HEK293 (cell line): ENCODE data around the gene ROM1.

Experiments used
- GLIS2 ChIP-seq: fragments of 450-650 bp; formaldehyde crosslinking; IDR thresholded peaks from 2 replicates; pipeline ENCODE4 v1.5.1; 2016; ENCODE audit warnings: missing biosample characterization, missing genetic modification characterization
- IKZF3 ChIP-seq: fragments of 450-650 bp; IDR thresholded peaks from 2 replicates; pipeline ENCODE4 v1.5.0; 2018; ENCODE audit warnings: missing biosample characterization, mild to moderate bottlenecking, missing genetic modification characterization, moderate library complexity
- KLF10 ChIP-seq: fragments of 450-650 bp; IDR thresholded peaks from 2 replicates; pipeline ENCODE4 v1.5.1; 2018; ENCODE audit warnings: missing biosample characterization, mild to moderate bottlenecking, missing genetic modification characterization
- KLF8 ChIP-seq: fragments of 450-650 bp; formaldehyde crosslinking; IDR thresholded peaks from 2 replicates; pipeline ENCODE4 v1.5.1; 2016; ENCODE audit warnings: missing biosample characterization, missing genetic modification characterization
- KLF9 ChIP-seq: fragments of 450-650 bp; formaldehyde crosslinking; IDR thresholded peaks from 2 replicates; pipeline ENCODE4 v1.5.1; 2016; ENCODE audit warnings: missing biosample characterization, missing genetic modification characterization, low read depth
- SP2 ChIP-seq: fragments of 450-650 bp; formaldehyde crosslinking; IDR thresholded peaks from 2 replicates; pipeline ENCODE4 v1.5.1; 2016; ENCODE audit warnings: missing biosample characterization, missing genetic modification characterization
- SP3 ChIP-seq: fragments of 450-650 bp; formaldehyde crosslinking; IDR thresholded peaks from 2 replicates; pipeline ENCODE4 v1.5.1; 2016; ENCODE audit warnings: missing biosample characterization, missing genetic modification characterization
- TCF7L2 ChIP-seq: IDR thresholded peaks from 2 replicates; pipeline ENCODE4 v1.6.1; 2011; ENCODE audit warnings: low read depth, mild to moderate bottlenecking, inconsistent platforms, low read length, moderate library complexity, borderline replicate concordance
- ZBTB17 ChIP-seq: fragments of 450-650 bp; formaldehyde crosslinking; IDR thresholded peaks from 2 replicates; pipeline ENCODE4 v1.5.1; 2016; ENCODE audit warnings: missing biosample characterization, missing genetic modification characterization
- ZBTB20 ChIP-seq: fragments of 450-650 bp; formaldehyde crosslinking; IDR thresholded peaks from 2 replicates; pipeline ENCODE4 v1.5.1; 2016; ENCODE audit warnings: missing biosample characterization, missing genetic modification characterization
- ZFP69B ChIP-seq: fragments of 450-650 bp; formaldehyde crosslinking; IDR thresholded peaks from 2 replicates; pipeline ENCODE4 v1.5.1; 2016; ENCODE audit warnings: missing biosample characterization, missing genetic modification characterization
- ZNF121 ChIP-seq: fragments of 450-650 bp; formaldehyde crosslinking; IDR thresholded peaks from 2 replicates; pipeline ENCODE4 v1.5.1; 2016; ENCODE audit warnings: missing biosample characterization, missing genetic modification characterization
- ZNF132 ChIP-seq: fragments of 450-650 bp; formaldehyde crosslinking; IDR thresholded peaks from 2 replicates; pipeline ENCODE4 v1.5.1; 2017; ENCODE audit warnings: missing biosample characterization, missing genetic modification characterization, borderline replicate concordance
- ZNF133 ChIP-seq: fragments of 450-650 bp; formaldehyde crosslinking; IDR thresholded peaks from 2 replicates; pipeline ENCODE4 v1.5.1; 2016; ENCODE audit warnings: missing biosample characterization, missing genetic modification characterization
- ZNF155 ChIP-seq: fragments of 450-650 bp; formaldehyde crosslinking; IDR thresholded peaks from 2 replicates; pipeline ENCODE4 v1.5.1; 2016; ENCODE audit warnings: missing biosample characterization, missing genetic modification characterization
- ZNF24 ChIP-seq: fragments of 450-650 bp; formaldehyde crosslinking; IDR thresholded peaks from 2 replicates; pipeline ENCODE4 v1.5.1; 2016; ENCODE audit warnings: missing biosample characterization, missing genetic modification characterization
- ZNF274 ChIP-seq, 2 experiments: fragments of 200-500 bp in 1 of 2; fragments of 450-650 bp in 1 of 2; sonication (Bioruptor generic) in 1 of 2; formaldehyde crosslinking in 1 of 2; IDR thresholded peaks; 2 replicates each; pipeline versions ENCODE4 v1.5.1 to v1.6.1; 2014 to 2016; ENCODE audit warnings: borderline replicate concordance in 1 of 2, inconsistent platforms in 1 of 2, low read length in 1 of 2, missing biosample characterization in 1 of 2, missing genetic modification characterization in 1 of 2
- ZNF292 ChIP-seq: fragments of 450-650 bp; formaldehyde crosslinking; IDR thresholded peaks from 2 replicates; pipeline ENCODE4 v1.5.1; 2016; ENCODE audit warnings: low read depth, missing biosample characterization, missing genetic modification characterization, borderline replicate concordance
- ZNF366 ChIP-seq: fragments of 450-650 bp; formaldehyde crosslinking; conservative IDR thresholded peaks from 2 replicates; pipeline ENCODE4 v1.5.1; 2016; ENCODE audit warnings: missing biosample characterization, missing genetic modification characterization
- ZNF561 ChIP-seq: fragments of 450-650 bp; IDR thresholded peaks from 2 replicates; pipeline ENCODE4 v1.5.1; 2018; ENCODE audit warnings: missing biosample characterization, missing genetic modification characterization, borderline replicate concordance
- ZNF610 ChIP-seq: fragments of 450-650 bp; formaldehyde crosslinking; IDR thresholded peaks from 2 replicates; pipeline ENCODE4 v1.5.1; 2016; ENCODE audit warnings: missing biosample characterization, missing genetic modification characterization, borderline replicate concordance
- ZNF623 ChIP-seq: fragments of 450-650 bp; formaldehyde crosslinking; IDR thresholded peaks from 2 replicates; pipeline ENCODE4 v1.5.1; 2016; ENCODE audit warnings: missing biosample characterization, missing genetic modification characterization
- ZNF626 ChIP-seq: fragments of 450-650 bp; sonication (Bioruptor Pico); formaldehyde crosslinking; IDR thresholded peaks from 2 replicates; pipeline ENCODE4 v1.5.1; 2018; ENCODE audit warnings: missing biosample characterization, missing genetic modification characterization, inconsistent platforms
- ZNF629 ChIP-seq: fragments of 450-650 bp; formaldehyde crosslinking; IDR thresholded peaks from 2 replicates; pipeline ENCODE4 v1.5.1; 2017; ENCODE audit warnings: missing biosample characterization, missing genetic modification characterization
- ZNF645 ChIP-seq: fragments of 450-650 bp; formaldehyde crosslinking; IDR thresholded peaks from 2 replicates; pipeline ENCODE4; 2016; ENCODE audit warnings: missing biosample characterization, missing genetic modification characterization
- ZNF701 ChIP-seq: fragments of 450-650 bp; formaldehyde crosslinking; IDR thresholded peaks from 2 replicates; pipeline ENCODE4 v1.5.1; 2016; ENCODE audit warnings: missing biosample characterization, missing genetic modification characterization
- ZNF76 ChIP-seq: fragments of 450-650 bp; formaldehyde crosslinking; IDR thresholded peaks from 2 replicates; pipeline ENCODE4; 2016; ENCODE audit warnings: low read depth, missing biosample characterization, missing genetic modification characterization, borderline replicate concordance
- ZNF777 ChIP-seq: fragments of 450-650 bp; formaldehyde crosslinking; IDR thresholded peaks from 2 replicates; pipeline ENCODE4 v1.5.1; 2017; ENCODE audit warnings: missing biosample characterization, missing genetic modification characterization, borderline replicate concordance
- ZSCAN16 ChIP-seq: fragments of 450-650 bp; formaldehyde crosslinking; IDR thresholded peaks from 2 replicates; pipeline ENCODE4 v1.5.1; 2016; ENCODE audit warnings: missing biosample characterization, missing genetic modification characterization
- ZXDB ChIP-seq: fragments of 450-650 bp; formaldehyde crosslinking; IDR thresholded peaks from 2 replicates; pipeline ENCODE4 v1.5.1; 2016; ENCODE audit warnings: missing biosample characterization, missing genetic modification characterization
- TF ChIP-seq, protein P1 (sequence below): fragments of 450-650 bp; formaldehyde crosslinking; optimal IDR thresholded peaks from 2 replicates; pipeline ENCODE3; 2016; ENCODE audit warnings: missing biosample characterization, mild to moderate bottlenecking, missing genetic modification characterization
- TF ChIP-seq, protein P2 (sequence below): fragments of 450-650 bp; formaldehyde crosslinking; IDR thresholded peaks from 2 replicates; pipeline ENCODE4 v1.5.1; 2016; ENCODE audit warnings: missing biosample characterization, missing genetic modification characterization

The ROM1 gene

GRCh38 chr11:62612366-62613290, at the start of gene ROM1, which contains the start of gene EML3 (continued):
- TF ChIP-seq ZNF76 (tag by site-specific recombination) (no peak), ZNF610 (tag by site-specific recombination) (no peak), ZNF133 (tag by site-specific recombination) (no peak), ZNF24 (tag by site-specific recombination) (no peak), IKZF3 (tag by site-specific recombination) (peak; percentile 79), ZNF777 (tag by site-specific recombination) (no peak), ZBTB20 (tag by site-specific recombination) (peak; percentile 10; the same call in 1 of the 2 replicates), SP3 (tag by site-specific recombination) (peak; percentile 79), ZNF132 (tag by site-specific recombination) (no peak), ZFP69B (tag by site-specific recombination) (no peak), ZNF274 (IDR thresholded peaks at IDR 0.05; ENCODE audit: low read length) (no peak), ZNF274 (tag by site-specific recombination; IDR thresholded peaks at IDR 0.05; ENCODE audit: borderline replicate concordance) (no peak), KLF9 (tag by site-specific recombination) (peak; percentile 63; the same call in 1 of the 2 replicates), KLF8 (tag by site-specific recombination) (peak; percentile 40; the same call in 1 of the 2 replicates), ZNF155 (tag by site-specific recombination) (no peak), ZNF121 (tag by site-specific recombination) (no peak), ZSCAN16 (tag by site-specific recombination) (no peak), ZNF366 (tag by site-specific recombination) (no peak), ZBTB17 (tag by site-specific recombination) (no peak), ZNF561 (peak; percentile 82), ZXDB (tag by site-specific recombination) (peak; percentile 26; the same call in 1 of the 2 replicates), ZNF292 (tag by site-specific recombination) (no peak), KLF10 (tag by site-specific recombination) (no peak), ZNF629 (no peak), ZNF623 (tag by site-specific recombination) (no peak), TCF7L2 (no peak), GLIS2 (tag by site-specific recombination) (peak; percentile 69), ZNF701 (tag by site-specific recombination) (no peak), SP2 (peak; percentile 82), ZNF645 (tag by site-specific recombination) (no peak), ZNF626 (tag by site-specific recombination) (no peak)
- TF ChIP-seq, protein P1, sequence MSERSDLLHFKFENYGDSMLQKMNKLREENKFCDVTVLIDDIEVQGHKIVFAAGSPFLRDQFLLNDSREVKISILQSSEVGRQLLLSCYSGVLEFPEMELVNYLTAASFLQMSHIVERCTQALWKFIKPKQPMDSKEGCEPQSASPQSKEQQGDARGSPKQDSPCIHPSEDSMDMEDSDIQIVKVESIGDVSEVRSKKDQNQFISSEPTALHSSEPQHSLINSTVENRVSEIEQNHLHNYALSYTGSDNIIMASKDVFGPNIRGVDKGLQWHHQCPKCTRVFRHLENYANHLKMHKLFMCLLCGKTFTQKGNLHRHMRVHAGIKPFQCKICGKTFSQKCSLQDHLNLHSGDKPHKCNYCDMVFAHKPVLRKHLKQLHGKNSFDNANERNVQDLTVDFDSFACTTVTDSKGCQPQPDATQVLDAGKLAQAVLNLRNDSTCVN (tag by site-specific recombination): peak; percentile 39
- TF ChIP-seq, protein P2, sequence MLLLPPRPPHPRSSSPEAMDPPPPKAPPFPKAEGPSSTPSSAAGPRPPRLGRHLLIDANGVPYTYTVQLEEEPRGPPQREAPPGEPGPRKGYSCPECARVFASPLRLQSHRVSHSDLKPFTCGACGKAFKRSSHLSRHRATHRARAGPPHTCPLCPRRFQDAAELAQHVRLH (tag by site-specific recombination): no peak
